Body of pancreas (tissue), 4 donors: ENCODE measurements around the gene PLCB1. TPM values are rescaled to one million over a fixed set of nuclear protein-coding genes. Genes with fewer than 3 reads are reported as not detected.

Experiments
- ATAC-seq: fragments of 150-250 bp; one replicate; pipeline ENCODE4 v1.9.1; 2016
- DNase-seq, 4 donors: peaks; one replicate each; pipeline ENCODE4 v3.0.0-alpha.2; 2019
- H3K27ac ChIP-seq, 4 donors: fragments of 200-600 bp; sonication (generic); 1 replicate in 3 of 4; 2 replicates in 1 of 4; pipeline versions ENCODE4 v1.5.1 to v1.6.1; 2016 to 2019; ENCODE audit warnings: mild to moderate bottlenecking in 1 of 4, mixed read lengths in 1 of 4, moderate library complexity in 1 of 4
- H3K27me3 ChIP-seq, 2 donors: fragments of 200-600 bp; sonication (generic); one replicate each; pipeline ENCODE4 v1.6.0; 2016; ENCODE audit warnings: mild to moderate bottlenecking in 1 of 2
- H3K36me3 ChIP-seq, 2 donors: fragments of 200-600 bp; sonication (generic); replicated peaks in 1 of 2; 2 replicates each; pipeline ENCODE4 v1.5.1; 2016; ENCODE audit warnings: low read depth in 2 of 2; ENCODE audit not compliant: insufficient read depth in 1 of 2
- H3K4me1 ChIP-seq: fragments of 200-600 bp; sonication (generic); one replicate; pipeline ENCODE4 v1.6.0; 2016
- H3K4me3 ChIP-seq, 2 donors: fragments of 200-600 bp; sonication (generic); 1 replicate in 1 of 2; 2 replicates in 1 of 2; pipeline ENCODE4 v1.5.1; 2016 to 2019
- H3K9me3 ChIP-seq, 3 donors: fragments of 200-600 bp; sonication (generic); 1 replicate in 2 of 3; 2 replicates in 1 of 3; pipeline ENCODE4 v1.5.1; 2016
- POLR2A ChIP-seq, 3 donors: fragments of 450-650 bp; IDR thresholded peaks; one replicate each; pipeline ENCODE4 v1.6.1; 2016; ENCODE audit warnings: antibody characterized with exemption in 3 of 3, mild to moderate bottlenecking in 2 of 3
- WGBS, 2 donors: methylation state at CpG; one replicate each; pipeline ENCODE4 v1.1.5; 2017; 5-methylcytosine and 5-hydroxymethylcytosine counted together
- intact Hi-C: fragments of 100-400 bp; cut with DNase I; formaldehyde crosslinking; loops from one replicate; pipeline ENCODE4 v1.15.1; 2023
- total RNA-seq, 2 donors: library from RNA; depleted of rRNA; stranded (reverse); fragments of >200 nt; gene quantifications; one replicate each; pipeline ENCODE4 v1.1.0, GENCODE V29; 2016
- TF ChIP-seq, protein P1 (sequence below), 7 experiments: fragments of 450-650 bp in 4 of 7; fragments of 200-600 bp in 3 of 7; sonication (generic) in 3 of 7; IDR thresholded peaks; one replicate each; pipeline ENCODE4 v1.5.1; 2016 to 2019; ENCODE audit warnings: antibody characterized with exemption in 7 of 7

The PLCB1 gene
- total RNA-seq, 2 donors from 2014 or later, result 32.9 to 46.1 TPM

DNA sequence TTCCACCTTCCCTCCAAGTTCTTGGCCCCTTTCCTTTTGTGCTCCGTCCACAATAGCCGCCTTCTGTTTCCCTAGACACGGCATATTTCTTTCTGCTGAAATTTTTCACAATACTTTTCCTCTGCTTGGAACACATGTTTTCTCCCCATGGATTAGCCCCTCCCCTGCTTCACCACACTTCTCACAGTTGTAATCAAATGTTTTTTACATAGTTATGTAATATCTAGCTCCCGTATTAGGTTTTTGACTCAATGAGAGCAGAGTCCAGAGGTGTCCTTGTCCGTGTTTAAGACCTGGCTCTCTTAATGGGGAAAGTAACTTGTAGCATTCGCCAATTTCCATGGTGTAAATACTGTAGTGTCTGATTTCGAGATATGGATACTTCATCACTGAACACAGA is 34.7 kb downstream of the PLCB1 start:
- Histone ChIP-seq H3K4me1 (peaks cover 28% of the 10 kb centered on the region), H3K4me3 (no peak overlapping the region), H3K9me3 (no peaks in the 10 kb centered on the region), H3K27me3 (no peaks in the 10 kb centered on the region), H3K27ac (no peak overlapping the region), H3K36me3 (no peaks in the 10 kb centered on the region)
- peak; percentile 65 for ATAC-seq
- TF ChIP-seq POLR2A (IDR thresholded peaks at IDR 0.05), result no peak
- TF ChIP-seq, protein P1, sequence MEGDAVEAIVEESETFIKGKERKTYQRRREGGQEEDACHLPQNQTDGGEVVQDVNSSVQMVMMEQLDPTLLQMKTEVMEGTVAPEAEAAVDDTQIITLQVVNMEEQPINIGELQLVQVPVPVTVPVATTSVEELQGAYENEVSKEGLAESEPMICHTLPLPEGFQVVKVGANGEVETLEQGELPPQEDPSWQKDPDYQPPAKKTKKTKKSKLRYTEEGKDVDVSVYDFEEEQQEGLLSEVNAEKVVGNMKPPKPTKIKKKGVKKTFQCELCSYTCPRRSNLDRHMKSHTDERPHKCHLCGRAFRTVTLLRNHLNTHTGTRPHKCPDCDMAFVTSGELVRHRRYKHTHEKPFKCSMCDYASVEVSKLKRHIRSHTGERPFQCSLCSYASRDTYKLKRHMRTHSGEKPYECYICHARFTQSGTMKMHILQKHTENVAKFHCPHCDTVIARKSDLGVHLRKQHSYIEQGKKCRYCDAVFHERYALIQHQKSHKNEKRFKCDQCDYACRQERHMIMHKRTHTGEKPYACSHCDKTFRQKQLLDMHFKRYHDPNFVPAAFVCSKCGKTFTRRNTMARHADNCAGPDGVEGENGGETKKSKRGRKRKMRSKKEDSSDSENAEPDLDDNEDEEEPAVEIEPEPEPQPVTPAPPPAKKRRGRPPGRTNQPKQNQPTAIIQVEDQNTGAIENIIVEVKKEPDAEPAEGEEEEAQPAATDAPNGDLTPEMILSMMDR (IDR thresholded peaks at IDR 0.05), result no peak
- intact Hi-C loops, result no loop called here
- WGBS, 2 donors, result 67 to 70% methylated on average over 7 of the region's 7 CpGs
- DNase-seq, result peak in 1 of 4 donors; percentile 9

DNA sequence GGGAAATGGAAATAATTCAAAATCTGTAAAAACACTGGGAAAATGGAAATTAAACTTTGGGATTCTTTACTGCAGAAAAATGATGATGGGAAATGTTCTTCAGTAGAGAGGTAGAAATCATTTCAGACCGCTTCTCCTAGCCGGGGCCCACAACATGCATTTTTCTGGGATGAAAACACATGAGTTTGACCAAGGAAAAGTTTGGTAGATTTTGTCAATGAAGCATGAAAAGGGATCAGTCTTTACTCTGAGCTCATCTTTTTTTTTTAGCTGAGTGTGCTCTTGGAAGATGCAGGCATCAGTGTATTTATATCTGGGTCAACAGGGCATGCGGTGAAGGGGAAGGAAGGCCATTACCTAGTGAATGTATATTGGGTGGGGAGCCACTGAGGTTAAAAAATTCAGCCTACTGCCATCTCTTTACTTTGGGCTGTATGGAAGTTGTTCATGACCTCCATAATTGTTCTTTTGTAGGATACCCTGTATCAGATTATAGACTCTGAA is 36.8 kb downstream of the PLCB1 start:
- Histone ChIP-seq H3K9me3 (no peaks in the 10 kb centered on the region), H3K4me3 (no peak overlapping the region), H3K27ac (no peak overlapping the region), H3K27me3 (no peaks in the 10 kb centered on the region), H3K36me3 (no peaks in the 10 kb centered on the region), H3K4me1 (peaks cover 15% of the 10 kb centered on the region)
- no peak for ATAC-seq
- intact Hi-C loops, result no loop called here
- TF ChIP-seq POLR2A (IDR thresholded peaks at IDR 0.05), result no peak
- TF ChIP-seq, protein P1 (IDR thresholded peaks at IDR 0.05), result no peak
- no peak for DNase-seq
- WGBS, 2 donors, result 91 to 98% methylated on average over 3 of the region's 3 CpGs

DNA sequence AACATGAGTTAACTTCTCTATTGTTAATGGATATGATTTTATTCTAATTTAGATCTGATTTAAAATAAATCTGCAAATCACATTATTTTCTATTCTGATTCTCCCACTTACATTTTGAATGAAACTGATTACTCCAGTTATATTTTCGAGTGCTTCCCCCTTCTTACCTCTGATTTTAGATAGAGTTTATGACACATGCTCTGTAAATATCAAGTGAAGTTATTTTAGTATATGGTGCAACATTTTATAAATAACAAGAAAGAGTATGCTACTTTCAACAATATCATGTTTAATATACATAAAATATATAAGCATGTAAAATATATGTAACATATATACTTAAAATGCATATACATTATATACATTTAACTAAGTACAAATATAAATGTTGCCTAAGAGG is 38.9 kb downstream of the PLCB1 start:
- Histone ChIP-seq H3K27me3 (no peaks in the 10 kb centered on the region), H3K27ac (no peak overlapping the region), H3K4me3 (no peak overlapping the region), H3K36me3 (no peaks in the 10 kb centered on the region), H3K9me3 (no peaks in the 10 kb centered on the region), H3K4me1 (peaks cover 8% of the 10 kb centered on the region)
- WGBS, 2 donors, result 57 to 76% methylated on average over 1 of the region's 1 CpG
- ATAC-seq (no peak), DNase-seq (no peak)
- TF ChIP-seq, protein P1 (IDR thresholded peaks at IDR 0.05), result no peak
- TF ChIP-seq POLR2A (IDR thresholded peaks at IDR 0.05), result no peak
- intact Hi-C loops, result no loop called here

DNA sequence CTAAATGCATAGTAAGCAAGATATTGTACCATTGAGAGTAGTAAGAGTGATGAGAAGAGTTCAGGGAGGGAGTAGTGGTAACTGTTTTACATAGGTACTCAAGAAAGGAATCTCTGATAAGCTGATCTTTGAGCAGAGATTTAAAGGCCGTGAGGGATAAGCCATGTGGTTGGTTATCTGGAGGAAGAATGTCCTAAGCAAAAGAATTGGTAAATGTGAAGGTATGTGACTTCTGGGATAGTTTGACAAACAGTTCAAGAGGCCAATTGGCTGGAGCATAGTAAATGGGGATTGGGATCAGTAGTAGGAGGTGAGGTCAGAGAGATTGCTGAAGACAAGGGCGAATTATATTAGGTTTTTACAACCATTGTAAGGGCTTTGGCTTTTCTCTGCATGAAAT is 40.1 kb downstream of the PLCB1 start:
- WGBS, 2 donors, result 79 to 86% methylated on average over 2 of the region's 2 CpGs
- no peaks in the 10 kb centered on the region for H3K9me3 ChIP-seq
- H3K27me3 ChIP-seq, result no peaks in the 10 kb centered on the region
- TF ChIP-seq, protein P1 (IDR thresholded peaks at IDR 0.05), result no peak
- TF ChIP-seq POLR2A (IDR thresholded peaks at IDR 0.05), result no peak
- no peak for ATAC-seq
- no peak overlapping the region for H3K27ac ChIP-seq
- no peaks in the 10 kb centered on the region for H3K4me1 ChIP-seq
- no peaks in the 10 kb centered on the region for H3K36me3 ChIP-seq
- no peak for DNase-seq
- intact Hi-C loops, result no loop called here
- H3K4me3 ChIP-seq, result no peak overlapping the region
